Measurements from ENCODE around the gene VASP.

VASP gene

GRCh38 chr19:45531349-45531748 lies 24.1 kb downstream of the VASP start:
- no peak for TF ChIP-seq CTCF (IDR thresholded peaks at IDR 0.05; ENCODE audit: insufficient read depth, low read depth, low read length, missing control alignments)
- H3K4me3 ChIP-seq (ENCODE audit: low read depth, low read length), result no peak overlapping the region
- DNase-seq (ENCODE audit: low read depth), result no peak

- no peak for DNase-seq (ENCODE audit: low read depth)
- H3K4me3 ChIP-seq (ENCODE audit: low read depth, low read length), result no peak overlapping the region
- no peak for TF ChIP-seq CTCF (IDR thresholded peaks at IDR 0.05; ENCODE audit: insufficient read depth, low read depth, low read length, missing control alignments)
Measured at GRCh38 chr19:45539459-45539858, 32.2 kb downstream of the VASP start.

GRCh38 chr19:45542234-45542668 lies 35.0 kb downstream of the VASP start:
- TF ChIP-seq CTCF (IDR thresholded peaks at IDR 0.05; ENCODE audit: insufficient read depth, low read depth, low read length, missing control alignments), result no peak
- no peak for DNase-seq (ENCODE audit: low read depth)
- no peak overlapping the region for H3K4me3 ChIP-seq (ENCODE audit: low read depth, low read length)

- H3K4me3 ChIP-seq (ENCODE audit: low read depth, low read length), result no peak overlapping the region
- no peak for DNase-seq (ENCODE audit: low read depth)
- no peak for TF ChIP-seq CTCF (IDR thresholded peaks at IDR 0.05; ENCODE audit: insufficient read depth, low read depth, low read length, missing control alignments)
Measured at GRCh38 chr19:45547211-45547770, 40.0 kb downstream of the VASP start.

GRCh38 chr19:45547965-45548609 lies 40.8 kb downstream of the VASP start:
- TF ChIP-seq CTCF (IDR thresholded peaks at IDR 0.05; ENCODE audit: insufficient read depth, low read depth, low read length, missing control alignments), result no peak
- no peak for DNase-seq (ENCODE audit: low read depth)
- H3K4me3 ChIP-seq (ENCODE audit: low read depth, low read length), result no peak overlapping the region

- DNase-seq (ENCODE audit: low read depth), result no peak
- H3K4me3 ChIP-seq (ENCODE audit: low read depth, low read length), result no peak overlapping the region
- no peak for TF ChIP-seq CTCF (IDR thresholded peaks at IDR 0.05; ENCODE audit: insufficient read depth, low read depth, low read length, missing control alignments)
Measured at GRCh38 chr19:45553464-45553863, 46.2 kb downstream of the VASP start.

GRCh38 chr19:45554481-45554880 lies 47.2 kb downstream of the VASP start:
- no peak overlapping the region for H3K4me3 ChIP-seq (ENCODE audit: low read depth, low read length)
- no peak for TF ChIP-seq CTCF (IDR thresholded peaks at IDR 0.05; ENCODE audit: insufficient read depth, low read depth, low read length, missing control alignments)
- DNase-seq (ENCODE audit: low read depth), result no peak

Data from GM12865 (cell line).